ENCODE data around the gene ANKRD61. TPM values are rescaled to one million over a fixed set of nuclear protein-coding genes. Genes with fewer than 3 reads are reported as not detected.

Gene ANKRD61
- total RNA-seq, 4 donors from 2014 or later = 0.39 to 1.0 TPM; not detected in 2

DNA sequence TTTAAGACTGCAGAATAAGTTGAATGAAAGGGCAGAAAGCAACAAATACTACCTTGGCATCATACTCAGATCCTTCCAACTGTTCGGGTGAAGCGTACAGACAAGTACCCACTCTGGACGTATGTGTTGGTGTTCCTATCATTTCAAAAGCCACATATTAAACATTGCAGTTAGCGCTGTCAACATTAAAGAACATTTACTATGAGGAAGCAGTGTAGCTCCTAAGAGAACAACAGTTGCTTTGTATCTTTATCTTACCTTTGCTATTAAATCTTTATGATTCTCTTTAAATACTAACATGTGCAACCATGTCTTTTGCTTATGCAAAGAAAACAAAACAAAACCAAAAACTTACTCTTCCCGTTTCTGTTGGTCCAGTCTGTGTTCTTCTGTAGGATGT, 2.6 kb upstream of the ANKRD61 start:
- no peak for ATAC-seq
- in situ Hi-C loops (cut with MboI; ENCODE audit: low sequenced_read_pairs in 4 of 4) (no loop called here), intact Hi-C loops (cut with DNase I; ENCODE audit: low total_unique reads) (no loop called here)
- Histone ChIP-seq H3K9me3 (no peaks in the 10 kb centered on the region), H3K27ac (no peak overlapping the region), H3K4me3 (no peak overlapping the region), H3K36me3 (peaks cover 0 to 40% of the 10 kb centered on the region in 2 donors), H3K27me3 (no peaks in the 10 kb centered on the region), H3K4me1 (peaks cover 7 to 19% of the 10 kb centered on the region in 2 donors)
- TF ChIP-seq POLR2A (IDR thresholded peaks at IDR 0.05) = no peak
- TF ChIP-seq, protein P1, sequence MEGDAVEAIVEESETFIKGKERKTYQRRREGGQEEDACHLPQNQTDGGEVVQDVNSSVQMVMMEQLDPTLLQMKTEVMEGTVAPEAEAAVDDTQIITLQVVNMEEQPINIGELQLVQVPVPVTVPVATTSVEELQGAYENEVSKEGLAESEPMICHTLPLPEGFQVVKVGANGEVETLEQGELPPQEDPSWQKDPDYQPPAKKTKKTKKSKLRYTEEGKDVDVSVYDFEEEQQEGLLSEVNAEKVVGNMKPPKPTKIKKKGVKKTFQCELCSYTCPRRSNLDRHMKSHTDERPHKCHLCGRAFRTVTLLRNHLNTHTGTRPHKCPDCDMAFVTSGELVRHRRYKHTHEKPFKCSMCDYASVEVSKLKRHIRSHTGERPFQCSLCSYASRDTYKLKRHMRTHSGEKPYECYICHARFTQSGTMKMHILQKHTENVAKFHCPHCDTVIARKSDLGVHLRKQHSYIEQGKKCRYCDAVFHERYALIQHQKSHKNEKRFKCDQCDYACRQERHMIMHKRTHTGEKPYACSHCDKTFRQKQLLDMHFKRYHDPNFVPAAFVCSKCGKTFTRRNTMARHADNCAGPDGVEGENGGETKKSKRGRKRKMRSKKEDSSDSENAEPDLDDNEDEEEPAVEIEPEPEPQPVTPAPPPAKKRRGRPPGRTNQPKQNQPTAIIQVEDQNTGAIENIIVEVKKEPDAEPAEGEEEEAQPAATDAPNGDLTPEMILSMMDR (IDR thresholded peaks at IDR 0.05 in 4 of 5, conservative IDR thresholded peaks at IDR 0.05 in 1 of 5) = no peak
- DNase-seq = no peak

DNA sequence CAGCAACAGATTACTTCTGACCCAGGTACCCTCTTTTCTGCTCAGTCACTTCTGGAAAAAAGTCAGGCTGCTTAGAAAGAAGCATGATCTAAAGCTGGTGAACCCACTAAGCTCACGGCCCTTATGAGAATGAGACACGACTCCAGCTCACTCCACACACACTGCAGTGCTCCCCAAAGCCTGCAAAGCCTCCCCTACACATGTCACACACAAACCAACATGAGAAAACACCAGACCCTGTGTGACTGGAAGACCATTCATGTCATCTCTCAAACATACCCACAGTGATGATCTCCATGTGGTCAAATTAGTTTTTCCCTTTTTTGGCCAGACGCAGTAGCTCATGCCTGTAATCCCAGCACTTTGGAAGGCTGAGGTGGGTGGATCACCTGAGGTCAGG, 391 bp downstream of the ANKRD61 start:
- H3K27ac ChIP-seq = no peak overlapping the region
- H3K36me3 ChIP-seq = peaks cover 0 to 37% of the 10 kb centered on the region in 2 donors
- H3K4me3 ChIP-seq = no peak overlapping the region
- H3K27me3 ChIP-seq = no peaks in the 10 kb centered on the region
- in situ Hi-C loops (cut with MboI; ENCODE audit: low sequenced_read_pairs in 4 of 4) = no loop called here
- TF ChIP-seq POLR2A (IDR thresholded peaks at IDR 0.05) = no peak
- TF ChIP-seq, protein P1 (IDR thresholded peaks at IDR 0.05 in 4 of 5, conservative IDR thresholded peaks at IDR 0.05 in 1 of 5) = no peak
- peaks cover 1 to 9% of the 10 kb centered on the region in 2 donors for H3K4me1 ChIP-seq
- no peak for ATAC-seq
- H3K9me3 ChIP-seq = no peaks in the 10 kb centered on the region
- DNase-seq = no peak
- intact Hi-C loops (cut with DNase I; ENCODE audit: low total_unique reads) = no loop called here

DNA sequence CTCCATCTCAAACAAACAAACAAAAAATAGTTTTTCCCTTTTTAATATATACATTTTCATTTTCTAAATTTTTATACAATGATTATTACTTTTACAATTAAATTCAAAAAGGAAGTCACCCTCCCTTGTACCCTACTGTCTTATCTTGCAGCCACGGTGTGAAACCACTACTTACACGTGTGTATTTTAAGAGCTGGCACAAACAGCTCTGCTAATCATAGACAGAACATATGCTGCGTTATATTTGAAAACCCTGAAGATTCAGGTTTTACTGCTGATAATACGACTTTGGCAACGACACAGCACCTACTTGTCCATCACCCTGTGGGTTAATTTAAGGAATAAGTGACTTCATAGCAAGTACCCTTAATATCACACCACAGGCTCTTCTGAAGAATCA, 991 bp downstream of the ANKRD61 start:
- H3K4me1 ChIP-seq = peaks cover 0 to 3% of the 10 kb centered on the region in 2 donors
- H3K27me3 ChIP-seq = no peaks in the 10 kb centered on the region
- DNase-seq (no peak), ATAC-seq (peak in 1 of 2 donors; percentile 35)
- TF ChIP-seq, protein P1 (IDR thresholded peaks at IDR 0.05 in 4 of 5, conservative IDR thresholded peaks at IDR 0.05 in 1 of 5) = no peak
- no peak for TF ChIP-seq POLR2A (IDR thresholded peaks at IDR 0.05)
- peaks cover 0 to 41% of the 10 kb centered on the region in 2 donors for H3K36me3 ChIP-seq
- H3K4me3 ChIP-seq = no peak overlapping the region
- in situ Hi-C loops (cut with MboI; ENCODE audit: low sequenced_read_pairs in 4 of 4) = no loop called here
- H3K27ac ChIP-seq = no peak overlapping the region
- H3K9me3 ChIP-seq = no peaks in the 10 kb centered on the region
- intact Hi-C loops (cut with DNase I; ENCODE audit: low total_unique reads) = no loop called here

DNA sequence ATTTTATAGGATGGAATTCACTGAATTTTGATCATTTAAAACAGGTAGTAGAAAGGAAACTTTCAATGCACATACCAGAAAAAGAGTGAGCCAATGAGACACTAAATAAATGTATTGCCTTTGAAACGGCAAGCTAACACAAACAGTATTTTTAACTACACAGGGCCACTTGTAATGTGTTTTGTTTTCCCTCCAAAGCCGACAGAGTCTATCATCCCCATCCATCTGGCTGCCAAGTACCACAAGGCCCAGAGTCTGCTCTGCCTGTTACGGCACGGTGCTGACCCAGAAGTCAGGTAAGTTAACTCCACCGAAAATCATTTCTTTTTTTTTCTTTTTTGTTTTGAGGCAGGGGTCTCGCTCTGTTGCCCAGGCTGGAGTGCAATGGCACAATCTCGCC, 1.5 kb downstream of the ANKRD61 start:
- intact Hi-C loops (cut with DNase I; ENCODE audit: low total_unique reads) = no loop called here
- Histone ChIP-seq H3K27ac (no peak overlapping the region), H3K4me3 (no peak overlapping the region), H3K36me3 (peaks cover 0 to 41% of the 10 kb centered on the region in 2 donors), H3K27me3 (no peaks in the 10 kb centered on the region), H3K9me3 (no peaks in the 10 kb centered on the region), H3K4me1 (no peaks in the 10 kb centered on the region)
- DNase-seq = no peak
- no peak for ATAC-seq
- TF ChIP-seq, protein P1 (IDR thresholded peaks at IDR 0.05 in 4 of 5, conservative IDR thresholded peaks at IDR 0.05 in 1 of 5) = no peak
- no peak for TF ChIP-seq POLR2A (IDR thresholded peaks at IDR 0.05)
- in situ Hi-C loops (cut with MboI; ENCODE audit: low sequenced_read_pairs in 4 of 4) = no loop called here

DNA sequence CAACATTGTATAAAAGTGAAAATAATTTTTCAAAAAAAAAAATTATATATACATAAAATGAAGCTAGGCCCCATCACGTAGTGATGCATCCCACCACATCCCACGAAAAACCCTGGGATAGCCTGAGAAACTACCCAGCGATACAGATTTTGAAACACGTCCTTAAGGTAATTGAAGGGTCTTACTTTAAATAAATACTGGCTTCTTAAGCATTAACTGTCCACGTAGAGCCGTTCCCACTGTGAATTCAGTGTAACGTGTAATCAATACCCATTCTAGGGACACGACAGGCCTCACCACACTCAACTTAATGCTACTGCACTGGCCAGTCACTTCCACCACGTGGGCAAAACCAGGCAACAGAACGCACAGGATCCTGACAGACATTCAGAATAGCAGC, 4.0 kb downstream of the ANKRD61 start:
- H3K27me3 ChIP-seq = no peaks in the 10 kb centered on the region
- TF ChIP-seq, protein P1 (IDR thresholded peaks at IDR 0.05 in 4 of 5, conservative IDR thresholded peaks at IDR 0.05 in 1 of 5) = no peak
- TF ChIP-seq POLR2A (IDR thresholded peaks at IDR 0.05) = no peak
- intact Hi-C loops (cut with DNase I; ENCODE audit: low total_unique reads) (no loop called here), in situ Hi-C loops (cut with MboI; ENCODE audit: low sequenced_read_pairs in 4 of 4) (no loop called here)
- H3K4me1 ChIP-seq = no peaks in the 10 kb centered on the region
- H3K4me3 ChIP-seq = no peak overlapping the region
- peaks cover 0 to 47% of the 10 kb centered on the region in 2 donors for H3K36me3 ChIP-seq
- H3K27ac ChIP-seq = no peak overlapping the region
- no peaks in the 10 kb centered on the region for H3K9me3 ChIP-seq
- ATAC-seq (no peak), DNase-seq (no peak)
